HepG2 (cell line): ENCODE data around the gene MVP. TPM values are rescaled to one million over a fixed set of nuclear protein-coding genes. Genes with fewer than 3 reads are reported as not detected.

Experiments
- ETV5 ChIP-seq: IDR thresholded peaks from 2 replicates; pipeline ENCODE4 v1.6.1; 2018; ENCODE audit warnings: missing biosample characterization, missing genetic modification reagents, inconsistent platforms, borderline replicate concordance
- HOXA3 ChIP-seq: sonication (generic); formaldehyde crosslinking; IDR thresholded peaks from 2 replicates; pipeline ENCODE4 v1.5.0; 2020; ENCODE audit warnings: missing genetic modification reagents
- KAT2B ChIP-seq: fragments of 150-350 bp; IDR thresholded peaks from 2 replicates; pipeline ENCODE4 v1.6.1; 2014; ENCODE audit warnings: low read depth, low read length, borderline replicate concordance
- NFE2 ChIP-seq: sonication (generic); formaldehyde crosslinking; IDR thresholded peaks from 2 replicates; pipeline ENCODE4 v1.4.0; 2020; ENCODE audit warnings: missing genetic modification reagents
- NR2C2 ChIP-seq: sonication (generic); formaldehyde crosslinking; IDR thresholded peaks from 2 replicates; pipeline ENCODE4 v1.4.0; 2020; ENCODE audit warnings: missing genetic modification reagents, mild to moderate bottlenecking, moderate library complexity, borderline replicate concordance
- RBAK ChIP-seq: sonication (generic); formaldehyde crosslinking; IDR thresholded peaks from 2 replicates; pipeline ENCODE4 v1.5.1; 2020; ENCODE audit warnings: mild to moderate bottlenecking, missing genetic modification reagents
- RORA ChIP-seq: sonication (generic); formaldehyde crosslinking; IDR thresholded peaks from 2 replicates; pipeline ENCODE4 v1.5.0; 2020; ENCODE audit warnings: mild to moderate bottlenecking, missing genetic modification reagents, moderate library complexity
- SIX1 ChIP-seq: sonication (generic); formaldehyde crosslinking; IDR thresholded peaks from 2 replicates; pipeline ENCODE4 v1.4.0; 2020; ENCODE audit warnings: missing genetic modification reagents, borderline replicate concordance
- YEATS2 ChIP-seq: sonication (generic); formaldehyde crosslinking; IDR thresholded peaks from 2 replicates; pipeline ENCODE4 v1.4.0; 2020; ENCODE audit warnings: missing genetic modification reagents, borderline replicate concordance
- ZNF501 ChIP-seq: sonication (generic); formaldehyde crosslinking; IDR thresholded peaks from 2 replicates; pipeline ENCODE4 v1.5.1; 2020; ENCODE audit warnings: mild to moderate bottlenecking, moderate library complexity, missing genetic modification reagents
- ZSCAN12 ChIP-seq: sonication (generic); formaldehyde crosslinking; IDR thresholded peaks from 2 replicates; pipeline ENCODE4 v1.9.0; 2021; ENCODE audit warnings: mild to moderate bottlenecking, missing genetic modification reagents
- polyA plus RNA-seq, 8 experiments: library from polyadenylated mRNA; depleted of rRNA in 3 of 8; stranded (reverse) in 7 of 8; unstranded in 1 of 8; fragments of >200 nt; fragmentation: Illumina TruSeq in 4 of 8; extraction: Trizol in 4 of 8; gene quantifications; 2 replicates each; pipeline versions ENCODE4 v1.2.1 to v1.2.3, GENCODE V29; 2011 to 2016; ENCODE audit warnings: low read depth in 4 of 8, missing spikeins in 1 of 8, mixed read lengths in 1 of 8; ENCODE audit not compliant: insufficient read depth in 1 of 8
- total RNA-seq, 5 experiments: library from RNA; depleted of rRNA; stranded (reverse); fragments of >200 nt; fragmentation: Illumina TruSeq; extraction: Trizol; gene quantifications; 2 replicates each; pipeline ENCODE4 v1.2.3, GENCODE V29; 2016; ENCODE audit warnings: low read depth in 1 of 5
- TF ChIP-seq, protein P1 (sequence below): sonication (generic); formaldehyde crosslinking; IDR thresholded peaks from 2 replicates; pipeline ENCODE4 v1.8.1; 2022; ENCODE audit warnings: low read depth, mild to moderate bottlenecking, missing genetic modification reagents
- TF ChIP-seq, protein P2 (sequence below): IDR thresholded peaks from 2 replicates; pipeline ENCODE4 v1.6.1; 2016
- TF ChIP-seq, protein P3 (sequence below): IDR thresholded peaks from 2 replicates; pipeline ENCODE4 v1.6.1; 2012; ENCODE audit warnings: low read length, improper control_type of control experiment
- TF ChIP-seq, protein P4 (sequence below): sonication (generic); formaldehyde crosslinking; IDR thresholded peaks from 2 replicates; pipeline ENCODE4 v1.4.0; 2020; ENCODE audit warnings: missing genetic modification reagents, borderline replicate concordance
- TF ChIP-seq, protein P5 (sequence below): sonication (generic); formaldehyde crosslinking; IDR thresholded peaks from 2 replicates; pipeline ENCODE4 v1.5.0; 2020; ENCODE audit warnings: mild to moderate bottlenecking, missing genetic modification reagents, borderline replicate concordance

Gene MVP
- total and polyA plus RNA-seq, 2 of the 13 experiments (the other 11 are each of a cell fraction or from before 2014, with no cell fraction given), result 22.9 to 43.5 TPM

DNA sequence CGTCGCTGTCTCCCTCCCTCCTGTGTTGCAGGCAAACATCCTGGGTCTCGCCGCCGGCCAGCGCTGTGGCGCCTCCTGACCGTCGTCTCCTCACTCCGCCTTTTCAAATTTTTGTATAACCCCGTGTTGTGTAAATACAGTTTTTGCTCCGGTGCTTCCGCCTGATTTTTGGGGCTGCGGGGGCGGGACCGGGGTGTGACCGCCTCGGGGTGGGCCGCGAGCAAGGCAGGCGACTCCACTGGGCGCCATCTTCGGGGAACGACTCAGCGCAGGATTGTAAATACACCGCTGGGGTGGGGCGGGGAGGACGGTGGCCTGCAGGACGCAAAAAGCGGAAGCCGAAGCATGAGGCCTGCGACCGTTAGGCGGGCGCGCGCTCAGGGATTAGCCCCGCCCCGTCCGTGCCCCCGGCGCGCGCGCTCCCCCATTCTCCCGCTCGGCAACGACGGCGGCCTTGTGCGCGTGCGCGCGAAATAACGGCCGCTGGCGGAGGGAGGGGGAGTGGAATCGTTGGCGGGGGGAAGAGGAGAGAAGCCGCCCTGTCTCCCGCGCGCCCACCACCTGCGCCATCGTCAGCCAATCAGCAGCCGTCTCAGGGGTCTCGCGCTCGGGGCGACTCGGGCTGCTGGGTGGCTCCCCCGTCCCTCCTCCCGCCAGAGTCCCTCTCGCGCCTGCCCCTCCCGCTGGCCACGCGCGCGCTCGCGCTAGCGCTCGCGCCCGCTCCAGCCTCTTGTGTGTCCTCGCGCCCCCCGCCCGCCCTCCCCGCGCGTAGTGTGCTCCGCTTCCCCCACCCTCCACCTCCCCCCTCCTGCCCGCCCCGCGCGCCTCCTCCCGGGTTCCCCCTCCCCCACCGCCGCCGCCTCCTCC, 14.8 kb upstream of the MVP start (continued):
- TF ChIP-seq, protein P1, sequence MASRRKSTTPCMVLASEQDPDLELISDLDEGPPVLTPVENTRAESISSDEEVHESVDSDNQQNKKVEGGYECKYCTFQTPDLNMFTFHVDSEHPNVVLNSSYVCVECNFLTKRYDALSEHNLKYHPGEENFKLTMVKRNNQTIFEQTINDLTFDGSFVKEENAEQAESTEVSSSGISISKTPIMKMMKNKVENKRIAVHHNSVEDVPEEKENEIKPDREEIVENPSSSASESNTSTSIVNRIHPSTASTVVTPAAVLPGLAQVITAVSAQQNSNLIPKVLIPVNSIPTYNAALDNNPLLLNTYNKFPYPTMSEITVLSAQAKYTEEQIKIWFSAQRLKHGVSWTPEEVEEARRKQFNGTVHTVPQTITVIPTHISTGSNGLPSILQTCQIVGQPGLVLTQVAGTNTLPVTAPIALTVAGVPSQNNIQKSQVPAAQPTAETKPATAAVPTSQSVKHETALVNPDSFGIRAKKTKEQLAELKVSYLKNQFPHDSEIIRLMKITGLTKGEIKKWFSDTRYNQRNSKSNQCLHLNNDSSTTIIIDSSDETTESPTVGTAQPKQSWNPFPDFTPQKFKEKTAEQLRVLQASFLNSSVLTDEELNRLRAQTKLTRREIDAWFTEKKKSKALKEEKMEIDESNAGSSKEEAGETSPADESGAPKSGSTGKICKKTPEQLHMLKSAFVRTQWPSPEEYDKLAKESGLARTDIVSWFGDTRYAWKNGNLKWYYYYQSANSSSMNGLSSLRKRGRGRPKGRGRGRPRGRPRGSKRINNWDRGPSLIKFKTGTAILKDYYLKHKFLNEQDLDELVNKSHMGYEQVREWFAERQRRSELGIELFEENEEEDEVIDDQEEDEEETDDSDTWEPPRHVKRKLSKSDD (CRISPR knock-in tag), result peak; percentile 96
- TF ChIP-seq NFE2 (no peak), NR2C2 (CRISPR knock-in tag) (peak; percentile 74), KAT2B (no peak), RBAK (CRISPR knock-in tag) (no peak), ZNF501 (CRISPR knock-in tag) (peak; percentile 96), RORA (no peak), SIX1 (peak; percentile 65; the same call in 1 of the 2 replicates), HOXA3 (CRISPR knock-in tag) (peak; percentile 98), YEATS2 (peak; percentile 96), ZSCAN12 (peak; percentile 52; the same call in 1 of the 2 replicates), ETV5 (CRISPR knock-in tag) (peak; percentile 81)
- TF ChIP-seq, protein P2, sequence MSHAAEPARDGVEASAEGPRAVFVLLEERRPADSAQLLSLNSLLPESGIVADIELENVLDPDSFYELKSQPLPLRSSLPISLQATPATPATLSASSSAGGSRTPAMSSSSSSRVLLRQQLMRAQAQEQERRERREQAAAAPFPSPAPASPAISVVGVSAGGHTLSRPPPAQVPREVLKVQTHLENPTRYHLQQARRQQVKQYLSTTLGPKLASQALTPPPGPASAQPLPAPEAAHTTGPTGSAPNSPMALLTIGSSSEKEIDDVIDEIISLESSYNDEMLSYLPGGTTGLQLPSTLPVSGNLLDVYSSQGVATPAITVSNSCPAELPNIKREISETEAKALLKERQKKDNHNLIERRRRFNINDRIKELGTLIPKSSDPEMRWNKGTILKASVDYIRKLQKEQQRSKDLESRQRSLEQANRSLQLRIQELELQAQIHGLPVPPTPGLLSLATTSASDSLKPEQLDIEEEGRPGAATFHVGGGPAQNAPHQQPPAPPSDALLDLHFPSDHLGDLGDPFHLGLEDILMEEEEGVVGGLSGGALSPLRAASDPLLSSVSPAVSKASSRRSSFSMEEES (CRISPR knock-in tag), result peak; percentile 91
- TF ChIP-seq, protein P3, sequence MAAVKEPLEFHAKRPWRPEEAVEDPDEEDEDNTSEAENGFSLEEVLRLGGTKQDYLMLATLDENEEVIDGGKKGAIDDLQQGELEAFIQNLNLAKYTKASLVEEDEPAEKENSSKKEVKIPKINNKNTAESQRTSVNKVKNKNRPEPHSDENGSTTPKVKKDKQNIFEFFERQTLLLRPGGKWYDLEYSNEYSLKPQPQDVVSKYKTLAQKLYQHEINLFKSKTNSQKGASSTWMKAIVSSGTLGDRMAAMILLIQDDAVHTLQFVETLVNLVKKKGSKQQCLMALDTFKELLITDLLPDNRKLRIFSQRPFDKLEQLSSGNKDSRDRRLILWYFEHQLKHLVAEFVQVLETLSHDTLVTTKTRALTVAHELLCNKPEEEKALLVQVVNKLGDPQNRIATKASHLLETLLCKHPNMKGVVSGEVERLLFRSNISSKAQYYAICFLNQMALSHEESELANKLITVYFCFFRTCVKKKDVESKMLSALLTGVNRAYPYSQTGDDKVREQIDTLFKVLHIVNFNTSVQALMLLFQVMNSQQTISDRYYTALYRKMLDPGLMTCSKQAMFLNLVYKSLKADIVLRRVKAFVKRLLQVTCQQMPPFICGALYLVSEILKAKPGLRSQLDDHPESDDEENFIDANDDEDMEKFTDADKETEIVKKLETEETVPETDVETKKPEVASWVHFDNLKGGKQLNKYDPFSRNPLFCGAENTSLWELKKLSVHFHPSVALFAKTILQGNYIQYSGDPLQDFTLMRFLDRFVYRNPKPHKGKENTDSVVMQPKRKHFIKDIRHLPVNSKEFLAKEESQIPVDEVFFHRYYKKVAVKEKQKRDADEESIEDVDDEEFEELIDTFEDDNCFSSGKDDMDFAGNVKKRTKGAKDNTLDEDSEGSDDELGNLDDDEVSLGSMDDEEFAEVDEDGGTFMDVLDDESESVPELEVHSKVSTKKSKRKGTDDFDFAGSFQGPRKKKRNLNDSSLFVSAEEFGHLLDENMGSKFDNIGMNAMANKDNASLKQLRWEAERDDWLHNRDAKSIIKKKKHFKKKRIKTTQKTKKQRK, result no peak
- TF ChIP-seq, protein P4, sequence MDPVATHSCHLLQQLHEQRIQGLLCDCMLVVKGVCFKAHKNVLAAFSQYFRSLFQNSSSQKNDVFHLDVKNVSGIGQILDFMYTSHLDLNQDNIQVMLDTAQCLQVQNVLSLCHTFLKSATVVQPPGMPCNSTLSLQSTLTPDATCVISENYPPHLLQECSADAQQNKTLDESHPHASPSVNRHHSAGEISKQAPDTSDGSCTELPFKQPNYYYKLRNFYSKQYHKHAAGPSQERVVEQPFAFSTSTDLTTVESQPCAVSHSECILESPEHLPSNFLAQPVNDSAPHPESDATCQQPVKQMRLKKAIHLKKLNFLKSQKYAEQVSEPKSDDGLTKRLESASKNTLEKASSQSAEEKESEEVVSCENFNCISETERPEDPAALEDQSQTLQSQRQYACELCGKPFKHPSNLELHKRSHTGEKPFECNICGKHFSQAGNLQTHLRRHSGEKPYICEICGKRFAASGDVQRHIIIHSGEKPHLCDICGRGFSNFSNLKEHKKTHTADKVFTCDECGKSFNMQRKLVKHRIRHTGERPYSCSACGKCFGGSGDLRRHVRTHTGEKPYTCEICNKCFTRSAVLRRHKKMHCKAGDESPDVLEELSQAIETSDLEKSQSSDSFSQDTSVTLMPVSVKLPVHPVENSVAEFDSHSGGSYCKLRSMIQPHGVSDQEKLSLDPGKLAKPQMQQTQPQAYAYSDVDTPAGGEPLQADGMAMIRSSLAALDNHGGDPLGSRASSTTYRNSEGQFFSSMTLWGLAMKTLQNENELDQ (CRISPR knock-in tag), result peak; percentile 40; the same call in 1 of the 2 replicates
- TF ChIP-seq, protein P5, sequence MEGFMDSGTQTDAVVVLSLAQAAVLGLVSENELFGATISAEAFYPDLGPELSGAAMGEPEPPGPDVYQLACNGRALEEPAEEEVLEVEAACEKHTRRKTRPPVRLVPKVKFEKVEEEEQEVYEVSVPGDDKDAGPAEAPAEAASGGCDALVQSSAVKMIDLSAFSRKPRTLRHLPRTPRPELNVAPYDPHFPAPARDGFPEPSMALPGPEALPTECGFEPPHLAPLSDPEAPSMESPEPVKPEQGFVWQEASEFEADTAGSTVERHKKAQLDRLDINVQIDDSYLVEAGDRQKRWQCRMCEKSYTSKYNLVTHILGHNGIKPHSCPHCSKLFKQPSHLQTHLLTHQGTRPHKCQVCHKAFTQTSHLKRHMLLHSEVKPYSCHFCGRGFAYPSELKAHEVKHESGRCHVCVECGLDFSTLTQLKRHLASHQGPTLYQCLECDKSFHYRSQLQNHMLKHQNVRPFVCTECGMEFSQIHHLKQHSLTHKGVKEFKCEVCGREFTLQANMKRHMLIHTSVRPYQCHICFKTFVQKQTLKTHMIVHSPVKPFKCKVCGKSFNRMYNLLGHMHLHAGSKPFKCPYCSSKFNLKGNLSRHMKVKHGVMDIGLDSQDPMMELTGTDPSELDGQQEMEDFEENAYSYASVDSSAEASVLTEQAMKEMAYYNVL (CRISPR knock-in tag), result peak; percentile 62; the same call in 1 of the 2 replicates
